Activated CD4-positive, CD25-positive, alpha-beta regulatory T cell (primary cell): Measurements from ENCODE around the gene SLCO3A1.

Experiments used
- DNase-seq, 4 experiments: peaks; one replicate each; lab custom pipeline; 2025; lab: John Stamatoyannopoulos, UW

SLCO3A1 gene

DNA sequence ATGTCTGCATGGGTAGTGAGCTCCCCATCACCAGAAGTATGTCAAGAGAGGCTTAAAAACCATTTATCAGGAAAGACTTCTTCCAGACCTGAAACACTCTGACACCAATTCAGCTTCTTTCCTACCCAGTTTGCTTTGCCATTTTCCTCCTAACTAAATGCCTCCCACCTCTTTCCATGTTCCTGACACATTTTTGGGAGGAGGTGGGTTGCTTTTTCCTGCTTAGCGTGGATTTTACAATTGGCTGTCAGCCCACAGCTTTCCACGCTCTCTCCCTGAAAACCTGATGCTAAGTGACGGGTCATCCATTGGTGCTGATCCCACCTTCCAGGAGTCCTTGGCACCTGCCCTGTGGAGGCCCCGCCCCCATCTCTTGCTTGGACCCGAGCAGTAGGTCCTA, 275.3 kb downstream of the SLCO3A1 start:
- no peak for DNase-seq

DNA sequence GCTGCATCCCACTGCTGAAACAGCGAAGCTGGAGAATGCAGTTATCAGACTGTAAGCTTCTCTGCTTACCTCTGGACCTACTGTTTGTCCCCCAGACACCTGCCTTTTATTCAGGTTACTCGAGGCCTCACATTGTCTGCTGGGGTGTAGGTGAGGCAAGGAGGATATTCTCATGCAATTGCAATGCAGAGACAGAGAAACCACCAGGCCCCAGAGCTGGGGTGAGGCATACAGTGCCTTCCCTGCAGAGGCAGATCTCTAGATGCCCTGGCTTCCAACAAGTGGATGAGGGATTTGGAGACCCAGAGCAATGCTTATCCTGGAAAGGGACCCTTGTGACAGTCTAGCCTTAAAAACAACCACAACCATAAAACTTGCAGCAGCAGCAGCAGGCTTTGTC, 276.7 kb downstream of the SLCO3A1 start:
- no peak for DNase-seq

DNA sequence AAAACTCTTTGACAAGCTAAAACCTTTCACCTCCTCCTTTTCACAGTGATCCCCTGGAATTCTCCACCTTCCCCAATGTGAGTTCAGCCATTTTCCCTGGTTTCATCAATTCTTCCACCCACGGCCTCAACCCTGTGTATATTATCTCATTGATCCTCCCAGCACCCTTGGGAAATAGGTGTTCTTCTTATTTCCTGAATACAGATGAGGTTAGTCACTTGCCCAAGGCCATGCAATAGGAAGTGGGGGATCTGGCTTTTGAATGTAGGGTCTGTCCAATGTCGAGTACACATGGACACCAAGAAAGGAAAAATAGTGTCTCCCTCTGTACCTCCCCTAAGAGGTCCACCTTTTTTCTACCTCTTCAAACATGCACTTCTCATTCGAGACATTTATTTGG, 277.4 kb downstream of the SLCO3A1 start:
- DNase-seq, result no peak

DNA sequence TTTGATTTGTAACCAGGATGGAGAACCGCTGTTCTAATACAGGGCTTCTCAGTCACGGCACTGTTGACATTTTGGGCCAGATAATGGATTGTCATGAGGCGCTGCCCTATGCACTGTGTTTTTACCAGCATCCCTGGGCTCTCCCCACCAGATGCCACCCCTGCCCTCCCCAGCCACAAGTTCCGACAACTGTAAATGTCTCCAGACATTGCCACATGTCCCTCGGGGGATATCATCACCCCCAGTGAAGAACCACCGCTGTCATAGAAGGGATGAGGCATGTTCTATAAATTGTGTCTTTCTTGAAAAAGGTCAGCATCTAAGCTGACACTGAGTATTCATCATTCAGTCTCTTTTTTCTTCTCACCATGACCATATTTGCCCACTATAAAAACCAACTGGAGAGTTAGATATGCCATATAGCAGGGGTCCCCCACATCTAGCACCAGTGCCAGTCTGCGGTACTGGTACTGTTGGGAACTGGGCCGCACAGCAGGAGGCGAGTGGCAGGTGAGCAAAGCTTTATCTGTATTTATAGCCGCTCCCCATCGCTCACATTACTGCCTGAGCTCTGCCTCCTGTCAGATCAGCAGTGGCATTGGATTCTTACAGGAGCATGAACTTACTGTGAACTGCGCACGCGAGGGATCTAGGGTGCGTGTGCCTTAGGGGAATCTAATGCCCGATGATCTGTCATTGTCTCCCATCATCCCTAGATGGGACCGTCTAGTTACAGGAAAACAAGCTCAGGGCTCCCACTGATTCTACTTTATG, 279.7 kb downstream of the SLCO3A1 start:
- DNase-seq, result no peak

DNA sequence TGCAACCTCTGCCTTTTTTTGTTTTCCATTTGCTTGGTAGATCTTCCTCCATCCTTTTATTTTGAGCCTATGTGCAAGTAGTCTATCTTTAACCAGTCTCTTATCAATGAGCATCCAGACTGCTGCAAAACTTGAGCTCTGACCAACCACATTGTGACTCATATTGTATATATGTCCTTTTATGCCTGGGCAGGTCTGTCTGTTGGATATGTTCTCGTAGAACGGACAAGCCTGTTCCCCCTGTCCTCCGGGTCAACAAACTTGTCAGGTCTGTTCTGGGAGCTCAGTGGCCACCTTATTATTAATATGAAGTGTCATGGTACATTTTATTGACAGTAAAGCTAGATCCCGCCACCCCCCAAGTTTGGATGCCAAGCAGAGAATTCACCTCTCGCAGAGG, 287.3 kb downstream of the SLCO3A1 start:
- DNase-seq, result no peak

DNA sequence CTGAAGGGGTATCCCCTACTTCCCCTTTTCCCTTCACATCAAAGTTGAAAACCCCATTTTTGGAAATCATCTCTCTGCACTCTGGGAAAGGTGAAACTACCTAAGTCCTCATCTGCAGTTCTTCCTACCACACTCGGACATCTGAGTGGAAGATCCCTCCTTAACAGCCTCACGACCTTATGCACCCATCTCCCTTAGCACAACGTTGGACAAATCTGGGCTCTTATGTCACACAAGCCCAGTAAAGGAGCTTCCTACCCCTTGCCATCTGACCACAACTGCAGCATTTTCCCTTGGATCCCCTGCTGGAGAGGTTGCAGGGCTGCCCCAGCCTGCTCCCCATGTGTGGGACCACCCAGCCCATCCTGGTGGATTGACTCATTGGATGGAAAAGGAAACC, 288.1 kb downstream of the SLCO3A1 start:
- no peak for DNase-seq

DNA sequence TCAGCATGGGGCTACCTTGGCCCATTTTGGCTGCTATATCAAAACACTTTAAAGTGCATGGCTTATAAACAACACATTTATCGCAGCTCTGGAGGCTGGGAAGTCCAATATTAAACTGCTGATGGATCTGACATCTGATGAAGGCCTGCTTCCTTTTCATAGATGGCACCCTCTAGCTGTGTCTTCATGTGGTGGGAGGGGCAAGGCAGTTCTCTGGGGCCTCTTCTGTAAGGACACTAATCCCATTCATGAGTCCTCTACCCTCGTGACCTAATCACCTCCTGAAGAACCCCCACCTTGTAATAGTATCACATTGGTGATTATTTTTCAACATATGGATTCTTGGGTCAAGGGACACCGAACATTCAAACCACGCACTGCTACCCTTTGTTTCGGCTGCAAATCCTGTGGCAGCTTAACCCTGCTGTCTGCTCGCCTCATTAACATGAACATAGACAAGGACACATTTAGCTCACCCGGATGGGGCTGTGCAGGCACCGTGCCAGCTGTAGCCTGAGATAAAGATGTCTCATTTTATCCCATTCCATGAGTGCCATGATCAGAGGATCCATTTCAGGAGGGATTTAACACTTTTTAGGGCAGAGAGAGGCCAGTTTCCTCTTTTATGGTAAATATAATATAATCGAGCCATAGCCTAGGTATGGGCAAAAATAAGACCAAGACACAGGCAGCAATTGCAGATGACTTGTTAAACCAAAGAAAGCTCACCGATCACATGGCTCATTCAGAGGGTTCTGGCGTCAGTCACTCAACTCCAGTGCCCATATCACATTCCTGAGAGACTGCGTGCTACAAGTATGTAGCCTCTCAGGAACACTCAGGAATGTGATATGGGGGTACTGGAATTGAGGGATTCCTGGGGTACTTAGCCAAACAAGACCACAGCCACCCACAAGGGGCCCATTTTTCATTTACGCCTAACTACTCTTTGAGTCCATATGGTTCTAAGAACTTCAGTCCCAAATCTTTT, 289.0 kb downstream of the SLCO3A1 start:
- DNase-seq, result no peak

DNA sequence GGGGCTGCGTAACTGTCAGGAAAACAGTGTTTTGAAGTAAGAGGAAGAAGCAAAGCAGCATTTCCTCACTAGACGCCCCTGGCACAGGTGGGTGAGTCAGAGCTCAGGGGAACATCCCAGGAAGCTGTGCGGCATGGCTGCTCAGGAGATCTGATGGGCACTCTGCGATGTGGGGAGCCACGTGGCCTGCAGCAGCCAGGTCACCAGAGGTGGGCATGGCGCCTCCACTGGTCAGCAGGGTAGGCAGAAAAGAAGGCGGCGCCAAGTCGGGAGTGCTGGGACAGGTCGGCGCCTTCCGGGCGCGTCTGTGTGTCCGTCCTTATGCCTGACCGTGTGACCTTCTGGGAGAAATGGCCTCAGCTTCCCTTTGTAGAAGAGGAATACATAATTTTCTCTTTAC, 290.3 kb downstream of the SLCO3A1 start:
- no peak for DNase-seq

DNA sequence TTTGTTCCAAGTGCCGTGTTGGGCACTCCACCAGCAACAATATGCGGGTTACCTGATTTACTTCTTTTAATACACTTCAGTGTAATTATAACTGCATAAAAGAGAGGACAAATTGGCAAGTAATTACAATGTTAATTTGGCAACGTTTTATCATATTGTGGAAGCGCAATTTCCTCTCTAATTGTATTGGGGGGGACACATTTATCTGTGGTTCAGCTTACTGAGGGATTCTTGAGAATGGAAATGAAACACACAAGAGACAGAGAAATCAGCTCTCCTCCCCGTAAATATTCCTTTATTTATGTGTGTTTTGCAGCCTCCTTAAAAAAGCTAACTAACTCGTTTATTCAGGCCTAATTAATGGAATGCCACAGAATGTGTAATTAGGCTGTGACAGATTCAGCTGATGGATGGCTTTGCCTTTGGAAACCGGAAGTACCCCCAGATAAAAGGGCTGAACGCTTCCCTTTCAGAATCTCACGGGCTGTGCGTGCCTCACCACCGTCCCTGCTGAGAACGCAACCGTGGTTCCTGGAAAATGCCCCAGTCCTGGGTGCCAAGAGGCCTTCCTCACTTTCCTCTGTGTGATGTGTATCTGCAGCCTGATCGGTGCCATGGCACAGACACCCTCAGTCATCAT, 293.1 kb downstream of the SLCO3A1 start:
- no peak for DNase-seq

DNA sequence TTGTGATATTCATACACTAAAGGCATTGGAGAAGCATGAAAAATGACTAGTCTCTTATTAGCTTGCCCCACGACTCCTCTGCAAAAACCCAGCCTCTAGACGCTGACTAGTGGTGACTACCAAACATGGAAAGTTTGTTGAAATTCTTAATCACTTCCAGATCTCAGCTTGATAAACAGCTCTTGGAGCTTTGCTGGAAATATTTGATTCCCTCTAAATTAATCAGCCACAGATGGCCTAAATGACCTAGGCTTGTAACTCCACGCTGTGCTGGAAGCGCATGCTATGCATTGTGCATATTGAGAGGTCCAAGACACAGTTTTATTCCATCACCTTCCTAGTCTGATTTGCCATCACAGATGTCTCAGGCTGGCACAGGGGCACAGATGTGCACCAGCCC, 295.5 kb downstream of the SLCO3A1 start:
- no peak for DNase-seq

DNA sequence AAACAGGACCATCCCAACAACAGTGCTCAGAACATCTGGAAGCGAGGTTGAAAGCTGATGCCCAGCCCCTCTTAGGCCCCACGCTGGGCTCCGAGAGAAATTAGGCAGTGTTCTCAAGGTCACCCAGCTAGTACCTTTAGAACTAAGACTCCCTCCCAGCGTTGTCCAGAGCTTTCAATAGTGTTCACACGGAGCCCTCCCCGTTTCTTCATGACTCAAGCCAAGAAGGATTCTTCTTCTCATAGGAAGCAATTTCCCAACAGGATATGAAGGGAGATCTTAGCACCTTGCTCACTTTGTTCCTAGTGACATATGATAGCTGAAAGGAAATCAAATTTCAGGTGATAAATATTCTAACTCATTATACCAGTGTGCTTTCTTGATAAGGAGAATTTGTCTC, 296.0 kb downstream of the SLCO3A1 start:
- no peak for DNase-seq

DNA sequence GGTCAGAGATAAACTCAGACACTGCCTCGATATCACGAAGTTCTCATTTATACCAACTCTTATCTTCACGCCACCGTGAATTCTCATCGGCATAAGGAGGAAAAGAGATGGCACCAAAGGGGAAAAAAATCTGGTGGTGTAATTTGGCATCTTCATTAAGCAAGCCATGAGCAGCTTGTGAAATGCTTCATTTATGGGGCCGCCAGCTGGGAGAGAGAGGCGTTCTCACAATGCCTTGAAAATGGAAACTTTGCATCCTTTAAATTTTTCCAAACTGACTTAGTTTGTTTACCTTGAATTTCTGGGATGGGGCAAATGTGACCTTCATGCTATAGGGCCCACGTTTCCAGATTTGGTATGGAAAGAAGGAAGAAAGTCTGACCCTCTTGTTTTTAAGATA, 297.7 kb downstream of the SLCO3A1 start:
- no peak for DNase-seq

DNA sequence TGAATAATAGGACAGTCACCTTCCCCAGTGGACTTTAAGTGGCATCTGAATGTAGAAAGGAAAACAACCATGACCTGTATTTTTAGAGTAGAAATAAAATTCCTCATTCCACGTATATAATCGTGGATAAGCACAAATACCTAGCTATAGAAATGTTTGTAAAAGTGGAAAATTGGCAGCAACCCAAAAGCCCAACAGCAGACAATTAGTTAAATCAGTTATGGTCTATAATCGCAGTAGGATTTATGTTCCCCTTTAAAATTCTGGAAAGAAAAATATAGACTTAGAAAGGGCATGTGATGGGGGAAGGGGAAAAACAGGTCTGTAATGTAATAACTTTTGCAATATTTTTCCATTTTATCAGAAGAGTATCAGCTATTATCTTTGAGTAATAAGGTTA, 298.2 kb downstream of the SLCO3A1 start:
- no peak for DNase-seq

DNA sequence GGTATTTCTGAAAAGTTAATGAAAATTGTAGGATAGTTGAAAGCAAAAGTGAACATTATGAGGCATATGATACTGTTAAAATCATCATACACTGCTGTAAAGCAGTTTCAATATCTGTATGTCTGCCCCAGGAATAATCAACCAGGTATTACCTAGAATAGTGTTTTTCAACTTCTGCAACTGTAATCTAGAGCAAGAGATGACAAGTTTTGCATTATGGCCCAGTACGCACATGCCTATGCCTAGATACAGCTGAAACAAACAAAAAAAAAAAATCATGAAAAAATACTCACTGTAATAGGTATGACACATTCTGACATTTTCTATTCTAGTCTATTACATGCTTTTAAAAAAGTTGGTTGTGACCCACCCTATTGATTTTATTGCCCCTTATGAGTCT, 299.5 kb downstream of the SLCO3A1 start:
- DNase-seq, result no peak

DNA sequence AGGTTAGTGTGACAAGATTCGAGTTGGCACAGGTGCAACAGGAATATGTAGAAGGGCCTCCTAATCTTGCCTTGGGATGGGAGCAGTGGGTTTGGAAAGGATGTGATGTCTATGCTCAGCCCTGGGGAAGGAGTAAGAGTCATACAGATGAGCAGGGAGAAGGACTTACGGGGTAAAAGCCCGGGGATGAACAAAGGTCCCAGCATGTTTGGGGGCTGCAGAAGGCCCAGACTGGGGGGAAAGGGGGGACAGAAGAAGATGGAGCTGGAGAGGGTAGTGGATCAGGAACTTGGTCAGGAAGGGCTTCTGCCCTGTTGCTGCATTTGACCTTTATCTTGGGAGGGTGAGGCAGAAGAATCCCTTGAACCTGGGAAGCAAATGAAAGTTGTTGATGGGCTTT, 300.1 kb downstream of the SLCO3A1 start:
- no peak for DNase-seq

DNA sequence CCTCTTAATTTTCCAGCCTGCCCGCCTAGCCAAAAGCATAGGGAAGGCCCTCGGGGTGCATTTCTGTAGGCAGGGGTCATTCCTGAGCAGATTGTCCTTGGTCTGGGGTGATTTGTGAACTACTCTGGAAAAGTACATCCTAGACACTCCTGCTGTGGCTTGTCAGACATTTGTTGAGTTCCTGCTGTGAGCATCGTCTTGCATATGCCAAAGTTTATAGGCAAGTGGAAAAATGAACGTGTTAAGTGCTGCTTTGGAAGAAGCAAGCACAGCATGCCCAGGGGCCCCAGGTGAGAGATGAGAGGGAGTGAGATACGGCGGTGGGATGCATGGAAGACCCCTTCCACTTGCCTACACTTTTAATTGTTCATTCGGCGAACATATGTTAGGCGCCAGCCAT, 302.4 kb downstream of the SLCO3A1 start:
- no peak for DNase-seq

DNA sequence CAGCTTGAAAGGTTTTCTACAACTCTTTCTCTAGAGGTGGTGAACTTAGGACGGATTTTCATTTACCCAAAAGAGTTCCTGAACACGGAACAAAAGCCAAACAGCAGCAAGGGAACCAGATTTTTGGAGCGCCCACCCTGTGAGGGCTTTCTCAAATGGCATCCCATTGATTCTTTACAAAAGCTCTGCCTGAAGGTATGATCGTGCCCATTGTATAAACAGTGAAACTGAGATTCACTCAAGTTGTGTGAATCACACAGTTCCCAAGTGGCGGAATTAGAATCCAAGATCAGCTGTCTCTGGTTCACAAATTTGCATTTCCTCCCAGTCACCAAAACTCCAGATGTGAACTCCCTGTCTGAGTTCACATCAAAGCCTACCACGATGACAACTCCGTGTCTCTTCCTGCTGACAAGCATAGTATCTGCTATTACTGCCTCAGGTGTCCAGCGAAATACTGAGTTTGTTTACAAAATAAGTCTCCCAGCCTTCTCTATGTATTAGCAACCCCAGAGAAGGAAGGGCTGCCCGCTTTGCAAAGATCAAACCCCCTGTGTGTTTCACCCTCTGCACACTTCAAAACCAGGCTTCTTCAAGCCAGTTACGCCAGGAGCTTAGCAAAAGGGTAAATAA, 304.3 kb downstream of the SLCO3A1 start:
- DNase-seq, result no peak

DNA sequence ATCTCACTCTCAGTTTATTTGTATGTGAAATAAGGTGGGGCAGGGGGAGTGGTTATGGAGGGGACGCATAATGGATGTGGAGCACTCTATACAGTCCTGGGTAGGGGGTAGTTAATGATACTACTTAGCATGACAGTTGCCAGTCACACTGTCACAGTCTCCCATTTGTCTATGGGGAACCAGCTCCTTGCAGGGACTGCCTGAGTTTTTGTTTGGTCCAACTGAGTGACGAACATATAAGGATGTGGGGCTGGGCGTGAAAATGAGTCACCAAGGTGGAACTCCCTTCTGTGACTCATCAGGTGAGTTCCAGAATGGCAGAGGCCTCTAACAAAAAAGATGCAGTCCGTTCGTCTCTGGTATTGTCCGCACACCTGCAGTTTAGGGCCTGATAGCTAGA, 304.9 kb downstream of the SLCO3A1 start:
- DNase-seq, result no peak

DNA sequence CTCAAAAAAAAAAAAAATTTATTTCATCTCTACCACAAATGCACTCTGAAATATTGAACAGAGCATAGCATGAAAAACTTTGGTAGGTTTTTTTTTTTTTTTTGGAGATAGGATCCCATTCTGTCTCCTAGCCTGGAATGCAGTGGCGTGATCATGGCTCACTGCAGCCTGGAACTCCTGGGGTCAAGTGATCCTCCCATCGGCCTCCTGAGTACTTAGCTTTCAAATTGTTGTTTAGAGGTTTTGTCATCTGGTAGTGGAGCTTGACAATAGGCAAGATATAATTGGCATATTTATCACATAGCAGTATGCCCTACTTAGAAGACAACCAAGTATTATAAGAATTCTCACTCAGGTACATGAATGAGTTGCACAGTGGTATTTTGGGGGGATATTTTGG, 306.0 kb downstream of the SLCO3A1 start:
- DNase-seq, result no peak

DNA sequence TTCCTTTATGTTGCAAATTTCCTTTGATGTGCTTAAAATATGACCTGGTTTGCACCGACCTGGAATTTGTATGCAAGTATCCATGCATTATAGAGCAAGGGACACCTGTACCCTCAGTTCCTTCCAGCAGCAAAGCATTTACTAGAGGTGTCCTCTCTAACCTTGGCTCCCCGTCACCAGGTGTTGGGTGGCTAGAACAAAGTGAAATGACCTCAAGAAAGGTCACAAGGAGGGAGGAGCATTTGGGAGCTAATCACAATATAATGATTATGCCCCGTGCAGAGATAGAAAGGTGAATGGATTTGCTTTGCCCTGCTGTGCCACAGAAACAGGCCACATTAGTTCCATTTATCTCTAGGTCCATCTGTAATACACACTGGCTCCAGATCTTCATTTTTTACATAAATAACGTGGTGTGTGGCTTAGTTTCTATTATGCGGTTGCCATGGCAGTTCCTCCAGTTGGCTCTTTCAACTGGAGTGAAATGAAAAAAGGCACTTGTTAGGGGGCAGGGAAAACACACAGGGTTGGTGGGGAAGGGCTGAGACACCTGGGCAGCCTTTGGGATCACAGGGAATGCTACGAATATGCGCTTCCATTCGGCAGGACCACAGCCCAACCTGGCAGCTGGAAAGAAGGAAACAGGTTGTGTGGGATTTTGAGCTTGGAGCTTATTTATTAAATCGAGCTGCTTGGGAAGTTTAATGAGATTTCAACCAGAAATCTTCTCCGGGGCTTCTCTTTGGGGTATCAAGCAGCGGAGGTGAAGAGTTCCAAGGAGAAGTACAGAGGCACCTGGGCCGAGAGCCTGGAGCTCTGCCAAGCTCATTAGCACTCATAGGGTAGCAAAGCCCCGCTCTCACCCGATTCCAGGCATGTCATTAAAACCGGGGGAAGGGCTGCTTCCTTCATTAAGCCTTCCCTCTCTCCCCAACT, 306.7 kb downstream of the SLCO3A1 start:
- DNase-seq, result no peak

DNA sequence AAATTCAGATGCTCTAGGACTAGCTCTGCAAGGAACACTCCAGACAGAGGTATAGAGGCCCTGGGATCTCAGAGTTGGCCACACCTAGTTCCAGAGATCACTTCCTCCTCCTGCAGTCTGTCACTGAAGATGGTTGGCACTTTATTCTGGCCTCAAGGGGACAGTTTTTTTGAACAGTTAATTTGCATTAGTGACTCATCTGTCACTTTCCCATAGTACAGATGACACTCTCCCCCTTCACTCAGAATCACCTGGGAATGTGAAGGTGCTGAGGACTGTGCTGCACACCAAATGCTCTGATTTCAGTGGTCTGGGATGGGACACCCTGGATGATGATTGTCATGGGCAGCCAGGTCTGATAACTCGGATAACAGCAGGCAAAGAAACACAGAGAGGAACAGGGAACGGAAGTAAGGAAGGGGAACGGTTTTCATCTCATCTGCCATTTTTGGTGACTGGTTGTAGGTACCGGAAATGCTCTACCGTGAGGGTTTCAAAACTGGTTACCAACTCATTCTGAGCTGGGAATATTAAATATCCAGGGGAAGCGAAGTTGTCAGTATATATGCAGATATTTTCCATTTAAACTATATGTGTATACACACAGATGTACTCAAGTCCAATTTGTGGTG, 307.6 kb downstream of the SLCO3A1 start:
- no peak for DNase-seq
